ENCODE results near the gene MSRB1. TPM values are rescaled to one million over a fixed set of nuclear protein-coding genes. Genes with fewer than 3 reads are reported as not detected.

Gene MSRB1
- total RNA-seq, 1 experiment from 2014 or later = 25.7 TPM

DNA sequence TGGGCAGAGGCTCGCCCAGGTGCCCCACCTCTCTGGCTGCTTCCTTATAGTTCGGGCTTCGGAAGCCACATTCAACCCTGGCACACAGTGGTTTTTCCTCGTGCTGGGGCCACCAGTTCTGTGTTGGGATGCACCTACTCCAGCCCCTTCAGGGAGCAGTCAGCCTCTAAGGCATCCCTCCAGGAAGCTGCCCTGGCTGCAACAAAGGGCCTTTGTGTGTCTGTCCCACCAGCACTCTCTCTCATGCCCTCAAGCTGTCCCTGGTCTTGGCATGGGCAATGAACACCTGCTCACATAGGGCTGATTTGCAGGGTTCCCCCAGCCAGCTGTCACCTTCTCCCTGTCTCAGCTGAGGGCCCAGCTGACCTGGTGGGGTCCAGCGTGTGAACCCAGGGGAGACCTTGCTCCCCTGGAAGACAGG lies 39.0 kb upstream of the MSRB1 start:
- intact Hi-C loops (cut with micrococcal nuclease) = no loop called here
- H3F3A ChIP-seq (ENCODE audit: low read length, unreplicated experiment) = peaks cover 3% of the 10 kb centered on the region
- BruUV-seq (replicated peaks) = no TSS peak
- H3K9me3 ChIP-seq (ENCODE audit: low read length) = no peaks in the 10 kb centered on the region
- H3K27me3 ChIP-seq (ENCODE audit: low read length) = no peaks in the 10 kb centered on the region
- H3K4me2 ChIP-seq (ENCODE audit: low read length) = no peak overlapping the region
- H4K20me1 ChIP-seq (ENCODE audit: low read length) = no peaks in the 10 kb centered on the region
- peak; percentile 3; the same call in 1 of the 2 replicates for ATAC-seq
- H3K9me2 ChIP-seq (replicated peaks; ENCODE audit: low read length) = no peaks in the 10 kb centered on the region
- H3K4me1 ChIP-seq (ENCODE audit: insufficient read depth, low read length) = peaks cover 47% of the 10 kb centered on the region
- TF ChIP-seq EZH2 (IDR thresholded peaks at IDR 0.05; ENCODE audit: low read length, unreplicated experiment) (no peak), EZH2phosphoT487 (IDR thresholded peaks at IDR 0.05; ENCODE audit: borderline replicate concordance, low read length) (no peak)
- TF ChIP-seq, protein P1, sequence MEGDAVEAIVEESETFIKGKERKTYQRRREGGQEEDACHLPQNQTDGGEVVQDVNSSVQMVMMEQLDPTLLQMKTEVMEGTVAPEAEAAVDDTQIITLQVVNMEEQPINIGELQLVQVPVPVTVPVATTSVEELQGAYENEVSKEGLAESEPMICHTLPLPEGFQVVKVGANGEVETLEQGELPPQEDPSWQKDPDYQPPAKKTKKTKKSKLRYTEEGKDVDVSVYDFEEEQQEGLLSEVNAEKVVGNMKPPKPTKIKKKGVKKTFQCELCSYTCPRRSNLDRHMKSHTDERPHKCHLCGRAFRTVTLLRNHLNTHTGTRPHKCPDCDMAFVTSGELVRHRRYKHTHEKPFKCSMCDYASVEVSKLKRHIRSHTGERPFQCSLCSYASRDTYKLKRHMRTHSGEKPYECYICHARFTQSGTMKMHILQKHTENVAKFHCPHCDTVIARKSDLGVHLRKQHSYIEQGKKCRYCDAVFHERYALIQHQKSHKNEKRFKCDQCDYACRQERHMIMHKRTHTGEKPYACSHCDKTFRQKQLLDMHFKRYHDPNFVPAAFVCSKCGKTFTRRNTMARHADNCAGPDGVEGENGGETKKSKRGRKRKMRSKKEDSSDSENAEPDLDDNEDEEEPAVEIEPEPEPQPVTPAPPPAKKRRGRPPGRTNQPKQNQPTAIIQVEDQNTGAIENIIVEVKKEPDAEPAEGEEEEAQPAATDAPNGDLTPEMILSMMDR (conservative IDR thresholded peaks at IDR 0.05; ENCODE audit: low read depth, low read length) = no peak
- ChIA-PET CTCF (no interaction called here), POLR2A (ENCODE audit: unreplicated experiment) (interaction anchor here (0.6 kb wide), 1 partner anchor 17 kb away, joined by 9 read pairs; the partner anchor contains the start of gene RPS2)
- H3K9ac ChIP-seq (ENCODE audit: low read length) = no peak overlapping the region
- peak; percentile 56 for DNase-seq
- H3K27ac ChIP-seq (ENCODE audit: low read length) = no peak overlapping the region
- H2AFZ ChIP-seq (ENCODE audit: low read length) = no peak overlapping the region
- no peaks in the 10 kb centered on the region; the same call in 1 of the 2 replicates for H3K36me3 ChIP-seq (ENCODE audit: low read depth, low read length)
- peaks cover 19% of the 10 kb centered on the region for H3K79me2 ChIP-seq (ENCODE audit: low read length)
- H3K4me3 ChIP-seq (ENCODE audit: low read length) = no peak overlapping the region

DNA sequence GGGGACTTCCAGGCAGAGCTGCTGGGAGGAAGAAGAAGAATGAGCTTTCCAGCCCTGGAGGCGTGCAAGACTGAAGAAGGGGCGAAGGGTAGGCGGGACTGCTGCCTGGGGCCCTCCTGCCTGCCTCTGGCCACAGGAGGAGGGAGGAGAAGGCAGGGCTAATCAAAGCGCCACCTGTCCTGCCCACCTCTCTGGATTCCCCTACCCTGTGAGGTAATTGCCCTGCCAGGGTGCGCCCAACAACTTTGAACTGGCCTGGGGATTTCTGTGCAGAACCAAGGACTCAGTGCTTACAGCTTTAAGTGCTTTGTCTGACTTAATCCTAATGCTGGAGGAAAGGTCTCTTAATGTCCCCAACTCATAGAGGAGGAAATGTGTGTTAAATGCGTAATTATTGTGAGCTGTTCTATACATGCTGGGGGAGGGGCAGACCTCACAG lies 38.4 kb upstream of the MSRB1 start, which contains the start of gene NOXO1:
Gene NOXO1 (minus strand): TSS at position 72 of the 439 bp plus-strand sequence. CDS start 290 bp downstream, outside the sequence.
- H3K79me2 ChIP-seq (ENCODE audit: low read length) = peaks cover 19% of the 10 kb centered on the region
- TF ChIP-seq EZH2phosphoT487 (IDR thresholded peaks at IDR 0.05; ENCODE audit: borderline replicate concordance, low read length) (no peak), EZH2 (IDR thresholded peaks at IDR 0.05; ENCODE audit: low read length, unreplicated experiment) (no peak)
- TF ChIP-seq, protein P1 (conservative IDR thresholded peaks at IDR 0.05; ENCODE audit: low read depth, low read length) = no peak
- no peak for DNase-seq
- no peak for ATAC-seq
- H3K27me3 ChIP-seq (ENCODE audit: low read length) = no peaks in the 10 kb centered on the region
- H3K4me3 ChIP-seq (ENCODE audit: low read length) = 0 out of 2 replicates have a peak within 1 kb of the TSS, but pooled peaks have one; percentile 64
- H3K36me3 ChIP-seq (ENCODE audit: low read depth, low read length) = no peaks in the 10 kb centered on the region
- peak within 1 kb of the TSS; percentile 88 for H3K4me2 ChIP-seq (ENCODE audit: low read length)
- H3K4me1 ChIP-seq (ENCODE audit: insufficient read depth, low read length) = peaks cover 47% of the 10 kb centered on the region
- H3K27ac ChIP-seq (ENCODE audit: low read length) = no peak within 1 kb of the TSS
- CTCF ChIA-PET = no interaction called here
- no peak within 1 kb of the TSS for H2AFZ ChIP-seq (ENCODE audit: low read length)
- intact Hi-C loops (cut with micrococcal nuclease) = no loop called here
- H3K9ac ChIP-seq (ENCODE audit: low read length) = no peak within 1 kb of the TSS
- BruUV-seq (replicated peaks) = no TSS peak
- H4K20me1 ChIP-seq (ENCODE audit: low read length) = no peaks in the 10 kb centered on the region
- H3K9me2 ChIP-seq (replicated peaks; ENCODE audit: low read length) = no peaks in the 10 kb centered on the region
- POLR2A ChIA-PET (ENCODE audit: unreplicated experiment) = no interaction called here
- H3K9me3 ChIP-seq (ENCODE audit: low read length) = no peaks in the 10 kb centered on the region
- H3F3A ChIP-seq (ENCODE audit: low read length, unreplicated experiment) = peaks cover 3% of the 10 kb centered on the region

DNA sequence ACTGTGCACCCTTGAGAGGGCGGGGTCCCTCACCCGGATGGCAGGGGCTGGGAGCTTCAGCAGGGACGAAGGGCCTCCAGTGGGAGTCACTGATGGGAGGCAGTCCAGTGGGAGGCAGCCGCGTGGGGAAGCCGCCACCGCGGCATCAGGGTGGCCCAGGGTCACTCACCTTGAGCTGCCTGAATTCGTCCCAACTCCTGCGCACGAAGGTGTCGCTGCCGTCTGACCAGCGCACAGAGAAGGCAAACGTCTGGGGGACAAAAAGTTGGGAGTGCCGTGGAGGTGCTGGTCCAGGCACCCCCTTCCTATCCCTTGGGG lies 37.7 kb upstream of the MSRB1 start:
- intact Hi-C loops (cut with micrococcal nuclease) = no loop called here
- peak overlapping the region; percentile 88; the same call in 1 of the 2 replicates for H3K4me2 ChIP-seq (ENCODE audit: low read length)
- H3K27me3 ChIP-seq (ENCODE audit: low read length) = no peaks in the 10 kb centered on the region
- ChIA-PET POLR2A (ENCODE audit: unreplicated experiment) (no interaction called here), CTCF (no interaction called here)
- no peak overlapping the region for H3K4me3 ChIP-seq (ENCODE audit: low read length)
- H4K20me1 ChIP-seq (ENCODE audit: low read length) = no peaks in the 10 kb centered on the region
- no peak overlapping the region for H2AFZ ChIP-seq (ENCODE audit: low read length)
- H3K36me3 ChIP-seq (ENCODE audit: low read depth, low read length) = no peaks in the 10 kb centered on the region
- H3K4me1 ChIP-seq (ENCODE audit: insufficient read depth, low read length) = peaks cover 44% of the 10 kb centered on the region
- H3F3A ChIP-seq (ENCODE audit: low read length, unreplicated experiment) = peaks cover 3% of the 10 kb centered on the region
- no TSS peak for BruUV-seq (replicated peaks)
- TF ChIP-seq, protein P1 (conservative IDR thresholded peaks at IDR 0.05; ENCODE audit: low read depth, low read length) = no peak
- TF ChIP-seq EZH2phosphoT487 (IDR thresholded peaks at IDR 0.05; ENCODE audit: borderline replicate concordance, low read length) (no peak), EZH2 (IDR thresholded peaks at IDR 0.05; ENCODE audit: low read length, unreplicated experiment) (no peak)
- peaks cover 15% of the 10 kb centered on the region for H3K79me2 ChIP-seq (ENCODE audit: low read length)
- H3K9me2 ChIP-seq (replicated peaks; ENCODE audit: low read length) = no peaks in the 10 kb centered on the region
- ATAC-seq = no peak
- no peak overlapping the region for H3K27ac ChIP-seq (ENCODE audit: low read length)
- no peaks in the 10 kb centered on the region for H3K9me3 ChIP-seq (ENCODE audit: low read length)
- H3K9ac ChIP-seq (ENCODE audit: low read length) = no peak overlapping the region
- DNase-seq = no peak

Data from PC-3 (cell line).